ENCODE results near the gene CPSF4L.
"Not testable (repeated sequence)": the region's sequence is repeated elsewhere in the genome, so short reads cannot be mapped to it uniquely, and the experiment has no call there.

The CPSF4L gene, protein sequence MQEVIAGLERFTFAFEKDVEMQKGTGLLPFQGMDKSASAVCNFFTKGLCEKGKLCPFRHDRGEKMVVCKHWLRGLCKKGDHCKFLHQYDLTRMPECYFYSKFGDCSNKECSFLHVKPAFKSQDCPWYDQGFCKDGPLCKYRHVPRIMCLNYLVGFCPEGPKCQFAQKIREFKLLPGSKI

DNA sequence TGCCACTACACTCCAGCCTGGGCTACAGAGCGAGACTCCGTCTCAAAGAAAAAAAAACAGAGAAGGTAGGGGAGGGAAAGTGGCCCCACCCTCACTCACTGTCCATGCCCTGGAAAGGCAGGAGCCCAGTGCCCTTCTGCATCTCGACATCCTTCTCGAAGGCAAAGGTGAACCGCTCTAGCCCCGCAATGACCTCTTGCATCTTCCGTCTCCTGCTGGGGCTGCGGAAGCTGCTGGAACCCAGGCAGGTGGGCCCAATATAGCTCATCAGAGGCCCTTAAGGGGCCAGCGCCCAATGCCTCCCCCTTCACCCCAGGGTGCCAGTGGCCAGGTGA, at the start of gene CPSF4L:
TSS of gene CPSF4L (minus strand) at position 264 of the 335 bp plus-strand sequence. CDS start at position 202, 62 bp downstream.
- in situ Hi-C loops (cut with MboI; ENCODE audit: low sequenced_read_pairs) = loop anchor here (25.0 kb wide), 1 partner anchor 926 kb away; no protein-coding TSS in a partner anchor

DNA sequence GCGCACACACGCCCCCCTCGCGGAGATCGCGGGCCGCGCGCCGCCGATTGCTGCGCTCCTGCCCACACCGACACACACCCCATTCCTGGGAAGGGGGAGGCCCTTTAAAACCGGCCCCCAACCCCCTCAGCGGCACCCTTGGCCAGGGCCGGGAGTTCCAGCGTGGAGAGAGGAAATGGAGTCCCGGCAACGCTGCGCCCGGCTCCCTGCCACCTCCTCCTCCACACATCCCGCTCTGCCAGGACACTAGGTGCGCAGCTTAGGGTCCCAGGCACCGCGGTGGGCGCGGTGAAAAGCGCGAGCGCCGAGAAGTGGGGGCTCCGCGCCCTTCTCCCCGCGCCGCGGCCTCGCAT, 49.7 kb upstream of the CPSF4L start:
- in situ Hi-C loops (cut with MboI; ENCODE audit: low sequenced_read_pairs) = no loop called here

DNA sequence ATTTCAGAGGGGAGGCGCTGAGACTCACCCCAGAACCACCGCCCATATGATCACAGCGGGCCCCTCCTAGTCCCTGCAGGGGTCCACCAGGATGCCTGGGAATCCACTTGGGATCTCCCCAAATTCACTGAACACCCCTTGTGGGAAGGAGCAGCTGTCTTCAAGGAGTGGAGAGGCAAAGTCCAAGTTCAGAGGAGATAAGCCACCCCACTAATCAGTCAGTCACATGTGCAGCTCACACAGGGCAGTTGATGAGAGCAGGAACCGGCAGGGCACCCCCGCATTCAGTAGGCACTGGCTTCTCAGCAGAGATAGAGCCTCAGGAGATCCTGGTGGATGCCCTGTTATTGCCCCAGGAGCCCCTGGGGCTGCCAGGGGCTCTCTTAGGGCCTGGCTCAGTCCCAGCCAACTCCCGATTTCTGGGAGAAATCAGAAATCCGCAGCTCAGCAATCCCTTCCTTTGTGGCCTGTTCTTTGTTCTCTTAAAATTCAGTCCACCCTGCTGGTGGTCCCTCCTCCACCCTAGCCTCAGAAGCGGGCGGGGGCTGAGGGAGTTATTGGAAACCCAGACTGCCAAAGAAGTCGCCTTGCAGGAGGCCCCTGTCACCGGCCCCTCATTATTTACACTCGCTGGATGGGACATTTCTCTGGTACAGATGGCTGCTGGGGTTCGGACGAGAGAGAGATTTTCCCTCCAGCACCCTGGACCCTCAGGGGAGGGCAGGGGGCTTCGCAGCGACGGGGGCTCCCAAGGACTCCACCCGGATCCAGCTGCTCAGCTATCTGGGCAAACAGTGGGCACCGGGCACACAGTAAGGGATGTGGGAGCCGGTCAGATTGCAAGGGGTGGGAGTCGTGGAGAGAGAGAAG, 48.3 kb upstream of the CPSF4L start:
- in situ Hi-C loops (cut with MboI; ENCODE audit: low sequenced_read_pairs) = no loop called here

DNA sequence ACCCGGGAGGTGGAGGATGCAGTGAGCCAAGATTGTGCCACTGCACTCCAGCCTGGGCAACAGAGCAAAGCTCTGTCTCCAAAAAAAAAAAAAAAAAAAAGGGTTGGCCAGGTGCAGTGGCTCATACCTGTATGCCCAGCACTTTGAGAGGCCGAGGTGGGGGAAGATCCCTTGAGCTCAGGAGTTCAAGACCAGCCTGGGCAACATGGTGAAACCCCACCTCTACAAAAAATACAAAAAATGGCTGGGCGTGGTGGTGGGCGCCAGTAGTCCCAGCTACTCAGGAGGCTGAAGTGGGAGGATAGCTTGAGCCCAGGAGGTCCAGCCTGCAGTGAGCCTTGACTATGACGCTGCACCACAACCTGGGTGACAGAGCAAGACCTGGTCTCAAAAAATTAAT, 47.3 kb upstream of the CPSF4L start:
- in situ Hi-C loops (cut with MboI; ENCODE audit: low sequenced_read_pairs) = not testable (repeated sequence)

DNA sequence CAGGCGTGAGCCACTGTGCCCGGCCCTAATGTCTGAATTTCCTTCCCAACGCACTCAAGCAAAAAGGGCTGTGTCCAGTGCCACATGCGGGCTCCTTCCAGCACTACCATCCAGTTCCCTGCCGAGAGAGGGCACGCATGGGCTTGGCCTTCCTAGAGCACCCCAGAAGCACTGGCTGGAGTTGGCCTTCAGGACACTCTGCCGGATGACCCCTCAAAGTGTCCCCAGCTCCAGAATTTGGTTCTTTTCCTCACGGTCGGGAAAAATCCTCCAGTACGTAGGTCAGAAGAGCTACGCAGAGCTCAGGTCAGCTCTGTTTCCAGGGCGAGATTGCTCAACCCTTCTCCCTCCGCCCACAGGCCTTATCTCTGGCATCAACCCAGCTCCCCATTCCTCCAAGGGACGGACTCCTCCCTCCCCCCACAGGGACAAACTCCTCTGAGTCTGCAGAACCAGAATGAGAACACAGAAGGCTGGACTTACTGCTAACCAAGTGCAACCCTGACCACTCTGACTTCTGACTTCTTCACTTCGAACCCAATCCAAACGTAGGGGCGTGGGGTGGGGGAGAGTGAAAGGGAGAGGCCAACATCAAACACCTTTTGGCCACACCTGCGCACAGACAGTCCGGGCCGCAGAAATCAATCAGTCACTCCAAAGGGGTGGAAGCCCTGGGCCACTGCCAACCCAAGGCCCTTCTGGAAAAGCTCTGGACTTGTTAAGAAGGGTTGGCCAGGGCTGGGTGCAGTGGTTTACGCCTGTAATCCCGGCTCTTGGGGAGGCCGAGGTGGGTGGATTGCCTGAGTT, 46.5 kb upstream of the CPSF4L start:
- in situ Hi-C loops (cut with MboI; ENCODE audit: low sequenced_read_pairs) = no loop called here

DNA sequence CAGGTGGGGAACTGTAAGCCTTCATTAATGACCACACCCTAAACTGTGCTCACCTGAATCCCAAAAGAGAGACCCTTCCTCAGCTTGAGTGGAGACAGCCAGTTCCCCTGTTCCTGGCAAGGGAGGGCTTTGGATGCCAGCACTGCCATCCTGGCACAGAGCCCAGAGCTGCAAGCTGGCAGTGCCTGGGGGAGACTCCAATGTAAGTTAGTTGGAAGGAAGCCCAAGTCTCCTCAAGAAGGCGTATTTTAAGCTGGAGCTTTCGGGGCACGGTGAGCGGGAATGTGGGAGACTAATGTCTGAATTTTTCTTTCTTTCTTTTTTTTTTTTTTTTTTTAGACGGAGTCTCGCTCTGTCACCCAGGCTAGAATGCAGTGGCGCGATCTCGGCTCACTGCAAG, 45.5 kb upstream of the CPSF4L start:
- in situ Hi-C loops (cut with MboI; ENCODE audit: low sequenced_read_pairs) = no loop called here

DNA sequence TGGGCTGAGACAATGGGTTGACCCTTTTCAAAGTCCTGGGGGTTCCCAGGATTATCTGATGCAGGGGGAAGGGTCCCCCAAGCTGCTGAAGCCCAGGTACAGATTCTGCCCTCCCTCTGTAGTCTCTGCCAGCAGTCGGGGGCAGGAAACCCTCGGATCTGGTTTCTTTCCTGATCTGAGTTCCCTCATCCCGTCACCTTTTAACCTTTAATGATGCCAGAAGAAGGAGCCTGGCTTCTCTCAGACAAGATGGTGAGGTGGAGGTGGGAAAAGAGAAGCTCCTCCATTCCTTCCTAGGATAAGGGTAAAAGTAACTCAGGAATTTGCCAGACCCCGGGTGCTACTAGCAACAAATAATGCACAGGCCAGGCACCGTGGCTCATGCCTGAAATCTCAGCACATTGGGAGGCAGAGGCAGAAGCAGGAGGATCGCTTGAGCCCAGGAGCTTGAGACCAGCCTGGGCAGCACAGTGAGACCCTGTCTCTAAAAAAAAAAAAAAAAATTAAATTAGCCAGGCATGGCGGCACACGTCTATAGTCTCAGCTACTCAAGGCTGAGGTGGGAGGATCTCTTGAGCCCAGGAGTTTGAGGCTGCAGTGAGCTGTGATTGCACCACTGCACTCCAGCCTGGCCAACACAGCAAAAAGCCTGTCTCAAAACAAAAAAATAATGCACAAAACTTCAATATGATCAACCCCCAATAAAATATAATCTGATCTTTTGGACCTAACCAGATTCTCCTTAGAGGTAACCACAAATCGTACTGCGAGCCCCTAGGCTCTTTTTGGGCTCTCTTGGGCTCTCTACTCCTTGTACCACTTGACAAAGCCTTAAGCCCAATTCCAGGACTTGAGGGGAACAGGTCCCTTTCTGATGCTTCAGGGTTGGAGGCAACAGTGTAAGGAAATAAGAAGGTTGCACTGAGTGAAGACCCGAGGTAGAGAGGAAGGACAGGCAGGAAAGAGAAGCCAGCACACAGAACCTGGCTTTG, 44.5 kb upstream of the CPSF4L start:
- in situ Hi-C loops (cut with MboI; ENCODE audit: low sequenced_read_pairs) = no loop called here

DNA sequence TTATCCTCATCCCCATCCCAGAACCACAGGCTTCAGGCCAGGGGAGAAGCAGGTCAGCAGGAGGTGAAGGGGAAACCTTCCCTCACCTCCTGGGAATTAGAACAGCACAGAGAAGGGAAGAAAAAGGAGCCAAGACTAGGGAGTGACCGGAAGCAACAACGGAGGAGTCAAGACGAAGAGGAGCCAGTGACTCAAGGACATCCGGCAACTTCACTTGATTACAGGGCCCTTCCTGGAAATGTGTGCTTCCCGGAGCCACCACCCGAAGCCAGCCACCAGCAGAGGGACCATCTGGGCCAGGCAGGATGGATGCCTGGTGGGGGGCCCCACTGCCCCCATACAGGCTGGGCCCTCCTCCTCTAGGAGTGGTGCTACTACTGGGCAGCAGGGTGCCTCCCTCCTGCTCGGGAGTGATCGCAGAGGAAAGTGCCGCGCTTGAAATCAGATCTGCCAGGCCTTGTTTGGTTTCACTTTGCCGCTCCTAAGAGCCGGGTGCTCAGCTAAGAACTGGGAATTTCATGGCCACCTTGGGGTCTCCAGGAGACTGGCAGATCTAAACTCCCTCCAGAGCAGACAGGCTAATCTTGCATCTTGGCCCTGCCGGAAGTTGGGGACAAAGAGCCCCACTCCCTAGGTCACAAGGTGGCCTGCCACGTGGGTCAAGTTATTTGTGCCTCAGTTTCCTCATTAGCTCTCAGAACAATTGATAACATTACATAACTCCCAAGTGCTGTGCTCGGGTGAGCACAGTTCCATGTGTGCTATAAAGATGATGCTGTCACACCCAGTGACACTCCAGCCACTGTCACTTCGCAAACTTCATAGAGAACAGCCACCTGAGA, 43.5 kb upstream of the CPSF4L start:
- in situ Hi-C loops (cut with MboI; ENCODE audit: low sequenced_read_pairs) = no loop called here

DNA sequence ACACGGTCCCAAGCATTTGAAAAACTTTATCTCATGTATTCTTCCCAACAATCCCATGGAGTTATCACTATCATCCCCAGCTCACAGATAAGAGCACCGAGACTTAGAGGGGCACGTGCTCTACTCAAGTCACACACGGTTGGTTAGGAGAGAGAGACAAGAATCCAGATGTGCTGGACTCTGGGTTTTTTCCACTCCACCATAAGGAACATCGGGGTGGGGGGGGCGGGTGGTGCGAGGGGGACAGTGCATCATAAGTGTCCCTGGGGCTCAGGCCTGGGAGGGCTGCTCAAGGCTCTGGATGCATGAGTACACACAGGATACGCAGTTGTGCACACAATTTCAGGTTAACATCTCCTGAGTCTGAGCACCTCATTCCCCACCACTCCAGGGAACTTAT, 42.8 kb upstream of the CPSF4L start:
- in situ Hi-C loops (cut with MboI; ENCODE audit: low sequenced_read_pairs) = no loop called here

DNA sequence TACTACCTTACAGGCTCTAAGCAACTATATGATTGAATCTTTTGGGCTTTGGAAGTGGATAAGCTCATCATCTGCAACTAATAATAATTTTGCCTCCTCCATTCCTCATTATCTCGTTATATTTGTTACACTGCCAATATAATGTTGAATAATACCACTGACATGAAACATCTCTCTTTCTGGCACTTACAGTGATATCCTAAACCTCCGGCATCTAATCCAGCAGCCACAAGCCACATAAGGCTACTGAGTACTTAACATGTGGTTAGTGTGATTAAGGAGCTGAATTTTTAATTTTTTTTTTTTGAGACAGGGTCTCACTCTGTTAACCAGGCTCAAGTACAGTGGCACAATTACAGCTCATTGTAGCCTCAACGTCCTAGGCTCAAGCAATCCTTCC, 40.5 kb upstream of the CPSF4L start:
- in situ Hi-C loops (cut with MboI; ENCODE audit: low sequenced_read_pairs) = no loop called here

DNA sequence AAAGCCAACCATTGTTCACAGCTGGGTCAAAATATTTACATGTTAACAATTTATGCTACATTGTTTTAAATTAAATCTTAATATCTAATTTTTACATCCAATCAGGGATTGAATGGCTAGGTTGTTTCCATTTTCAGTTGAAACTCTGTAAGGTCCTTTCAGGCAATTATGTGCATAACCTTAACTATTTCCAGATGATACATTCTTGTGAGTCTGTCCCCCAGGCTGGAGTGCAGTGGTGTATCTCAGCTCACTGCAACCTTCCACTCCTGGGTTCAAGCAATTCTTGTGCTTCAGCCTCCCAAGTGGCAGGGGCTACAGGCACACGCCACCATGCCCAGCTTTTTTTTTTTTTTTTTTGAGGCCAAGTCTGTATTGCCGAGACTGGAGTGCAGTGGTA, 39.7 kb upstream of the CPSF4L start:
- in situ Hi-C loops (cut with MboI; ENCODE audit: low sequenced_read_pairs) = no loop called here

DNA sequence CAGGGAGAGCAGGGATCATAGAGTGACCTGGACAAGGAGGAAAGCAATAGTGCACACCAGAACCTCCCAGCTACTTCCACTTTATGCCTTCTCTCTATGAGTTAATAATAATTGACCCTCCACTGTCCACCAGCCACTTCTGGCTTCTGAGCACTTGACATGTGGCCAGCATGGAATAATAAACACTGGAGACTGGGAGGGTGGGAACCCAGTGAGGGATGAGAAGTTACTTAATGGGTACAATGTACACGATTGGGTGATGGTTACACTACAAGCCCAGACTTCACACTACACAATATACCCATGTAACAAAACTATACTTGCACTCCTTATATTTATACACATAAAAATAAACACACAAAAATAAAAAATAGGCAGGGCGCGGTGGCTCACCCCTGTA, 38.7 kb upstream of the CPSF4L start:
- in situ Hi-C loops (cut with MboI; ENCODE audit: low sequenced_read_pairs) = no loop called here

DNA sequence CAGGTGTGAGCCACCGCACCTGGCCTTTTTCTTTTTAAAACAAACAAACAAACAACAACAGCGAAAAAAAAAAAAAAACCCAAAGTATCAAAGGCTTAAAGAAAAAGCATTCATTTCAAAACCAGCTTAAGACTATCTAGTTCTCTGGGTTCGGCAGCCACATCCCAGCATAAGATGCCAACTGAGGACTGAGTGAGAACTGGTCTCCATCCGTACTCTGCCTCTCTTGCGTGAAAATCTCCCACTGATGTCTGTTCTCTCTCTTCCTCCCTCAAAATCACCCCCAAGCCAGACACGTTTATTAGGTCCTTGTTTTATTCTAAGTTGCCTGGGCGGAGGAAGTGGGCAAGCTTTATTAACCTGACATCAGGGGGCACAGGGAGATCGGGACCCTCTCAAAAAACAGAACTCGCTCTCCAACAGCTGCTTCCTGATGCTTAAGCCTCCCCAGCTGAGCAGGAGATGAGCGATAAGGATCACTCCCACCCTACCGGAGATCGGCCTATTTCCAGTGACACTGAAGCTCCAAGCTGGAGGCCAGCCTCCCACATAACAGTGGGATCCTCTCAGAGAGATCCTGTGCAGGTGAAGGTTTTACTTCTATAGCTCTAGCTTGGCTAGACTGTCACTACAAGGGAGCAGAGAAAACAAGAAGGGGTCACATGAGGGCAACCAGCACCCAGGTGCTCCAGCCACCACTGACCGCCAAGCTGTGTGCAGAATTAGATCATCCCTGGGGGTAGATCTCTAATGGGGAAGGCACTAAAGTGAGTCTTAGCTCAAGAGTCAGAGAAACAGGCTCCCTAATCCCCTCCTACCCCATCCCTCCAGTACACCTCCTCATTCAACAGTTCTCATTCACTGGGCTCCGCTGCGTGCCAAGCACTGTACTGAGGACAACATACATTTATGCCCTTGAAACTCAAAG, 36.5 kb upstream of the CPSF4L start:
- in situ Hi-C loops (cut with MboI; ENCODE audit: low sequenced_read_pairs) = no loop called here

DNA sequence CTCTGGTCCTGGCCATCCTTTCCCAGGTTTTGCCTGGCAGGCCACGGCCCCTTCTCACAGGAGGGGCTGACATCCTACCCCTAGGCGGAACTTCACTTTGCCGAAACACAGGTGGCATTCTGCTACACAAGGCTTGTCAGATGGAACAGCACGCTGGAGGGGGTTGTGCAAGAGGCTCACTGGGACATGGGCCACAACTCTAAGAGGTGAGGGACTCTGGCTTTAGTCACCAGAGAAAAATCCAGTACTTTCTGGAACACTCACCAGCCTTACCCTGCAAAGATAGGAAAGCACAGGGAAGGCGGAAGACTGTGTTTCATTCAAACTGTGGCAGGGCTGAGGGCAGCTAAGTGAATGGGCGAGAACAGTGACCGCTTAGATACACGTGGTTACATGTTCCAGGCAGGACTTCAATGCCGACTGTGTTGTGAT, 31.8 kb upstream of the CPSF4L start:
- in situ Hi-C loops (cut with MboI; ENCODE audit: low sequenced_read_pairs) = no loop called here

DNA sequence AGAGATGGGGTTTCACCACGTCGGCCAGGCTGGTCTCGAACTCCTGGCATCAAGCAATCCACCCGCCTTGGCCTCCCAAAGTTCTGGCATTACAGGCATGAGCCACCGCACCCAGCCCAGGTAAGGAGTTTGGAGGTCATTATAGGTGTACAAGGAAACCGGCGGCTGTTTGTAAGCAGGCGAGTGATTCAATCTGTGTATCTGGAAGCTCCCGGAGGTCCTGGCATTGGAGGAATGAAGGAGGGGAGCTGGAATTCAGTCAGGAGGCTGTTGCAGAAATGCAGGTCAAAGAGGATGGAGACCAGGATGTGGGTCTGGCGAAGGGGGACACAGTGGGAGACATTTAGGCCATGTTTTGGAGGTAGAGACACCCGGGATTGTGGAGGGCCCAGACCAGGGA, 31.4 kb upstream of the CPSF4L start:
- in situ Hi-C loops (cut with MboI; ENCODE audit: low sequenced_read_pairs) = no loop called here

DNA sequence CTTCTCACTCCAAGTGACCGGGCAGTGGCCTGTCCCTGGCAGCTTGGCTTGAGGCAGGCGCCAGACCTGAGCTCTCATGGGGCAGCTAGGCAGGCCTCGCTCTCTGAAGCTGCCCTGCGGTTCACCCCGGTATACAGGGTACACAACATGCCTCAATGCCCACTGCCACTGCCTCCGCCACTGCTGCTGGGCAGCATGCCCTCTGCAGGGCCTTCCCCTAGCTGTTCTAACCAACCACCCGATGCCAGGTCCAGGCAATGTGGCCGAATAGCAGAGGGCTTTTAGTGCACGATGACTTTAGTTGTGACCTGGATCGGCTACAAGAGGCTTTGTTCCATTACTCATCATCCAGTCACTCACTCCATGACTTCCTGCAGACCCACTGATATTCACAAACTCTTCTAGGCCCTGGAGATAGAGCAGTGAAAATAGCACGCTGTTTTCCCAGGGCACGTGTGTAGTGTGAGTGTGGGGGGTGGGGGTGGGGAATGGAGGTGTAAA, 30.4 kb upstream of the CPSF4L start:
- in situ Hi-C loops (cut with MboI; ENCODE audit: low sequenced_read_pairs) = no loop called here

DNA sequence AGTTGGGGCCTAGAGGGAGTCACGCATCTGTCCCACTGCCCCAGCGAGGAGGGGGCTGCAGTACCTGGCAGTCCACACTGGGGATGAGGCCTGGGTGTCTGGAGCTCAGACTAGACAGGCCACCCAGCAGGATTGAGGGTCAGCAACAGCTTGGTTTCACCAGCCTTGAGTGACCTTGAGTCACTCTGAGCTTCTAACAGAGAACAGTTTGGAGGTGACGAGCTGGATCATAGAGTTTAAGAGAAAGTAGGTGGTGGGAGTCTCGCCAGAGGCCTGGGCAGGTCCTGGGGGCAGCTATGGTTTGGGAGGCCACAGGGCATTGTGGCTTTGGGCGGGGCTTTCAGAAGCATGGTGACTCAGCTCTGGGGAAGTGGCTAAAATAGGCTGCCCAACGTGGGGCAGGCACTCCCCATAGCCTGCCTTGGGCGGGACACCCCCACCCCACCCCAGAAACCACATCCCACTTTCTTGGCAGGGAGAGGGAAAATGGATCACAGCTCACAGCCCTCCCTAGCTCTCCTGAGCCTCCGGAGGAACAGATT, 29.7 kb upstream of the CPSF4L start:
- in situ Hi-C loops (cut with MboI; ENCODE audit: low sequenced_read_pairs) = no loop called here
